ENCODE measurements around the gene RPL28. TPM values are rescaled to one million over a fixed set of nuclear protein-coding genes. Genes with fewer than 3 reads are reported as not detected.

The RPL28 gene
- total and polyA plus RNA-seq, 7 experiments from 2014 or later: 740 to 3,799 (median 2,729) TPM

DNA sequence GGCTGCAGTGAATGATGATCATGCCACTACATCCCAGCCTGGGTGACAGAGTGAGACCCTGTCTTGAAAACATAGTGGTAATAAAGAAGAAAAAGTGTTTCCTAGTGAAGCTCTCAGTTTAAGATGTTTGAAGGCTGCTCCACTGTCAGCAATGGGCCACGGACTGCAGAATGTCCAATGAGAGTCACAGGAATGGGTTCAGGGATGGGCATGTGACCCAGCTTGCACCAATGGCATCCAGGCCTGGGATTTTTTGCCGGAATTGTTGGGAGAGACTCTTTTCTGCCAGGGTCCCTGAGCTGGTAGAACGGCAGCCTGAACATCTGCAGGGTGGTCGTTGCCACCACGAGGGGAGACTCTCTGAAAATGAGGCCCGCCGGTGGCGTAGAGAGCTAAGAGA lies 51.1 kb downstream of the RPL28 start:
- no peak for ATAC-seq
- no peak overlapping the region for H3K27ac ChIP-seq (ENCODE audit: low read depth, low read length)
- POLR2A ChIA-PET: no interaction called here

DNA sequence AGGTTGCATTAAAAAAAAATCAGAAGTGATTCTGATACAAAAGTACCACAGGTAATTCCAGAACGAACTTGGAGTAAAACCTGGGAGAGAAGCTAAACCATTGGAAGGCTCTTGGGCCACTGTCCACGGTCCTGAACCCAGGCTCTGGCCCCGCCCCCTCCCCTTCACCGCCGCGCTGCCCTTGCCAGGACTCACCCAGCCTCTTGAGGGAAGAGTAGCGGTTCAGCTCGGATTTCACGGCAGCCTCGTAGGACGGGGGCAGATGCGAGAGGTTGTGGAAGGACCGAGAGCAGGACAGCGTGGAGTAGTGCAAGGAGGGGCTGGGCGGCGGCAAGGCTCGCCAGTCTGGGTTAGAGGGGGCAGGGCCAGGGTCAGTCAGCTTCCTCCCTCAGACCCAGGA lies 51.7 kb downstream of the RPL28 start:
- peaks cover 0 to 19% (median 0%) of the 10 kb centered on the region in 5 donors for H3K36me3 Mint-ChIP-seq
- peaks cover 9 to 22% (median 19%) of the 10 kb centered on the region in 7 donors for H3K4me1 Mint-ChIP-seq
- peaks cover 43 to 51% (median 45%) of the 10 kb centered on the region in 5 donors for H3K27me3 Mint-ChIP-seq
- peaks cover 7 to 23% of the 10 kb centered on the region in 2 donors for H3K4me1 ChIP-seq (ENCODE audit: control insufficient read depth in 2 of 2, insufficient read depth in 2 of 2, low read length in 2 of 2)
- no peak overlapping the region for H3K27ac Mint-ChIP-seq
- no peak overlapping the region for H3K27ac ChIP-seq (ENCODE audit: low read depth, low read length)
- intact Hi-C loops (cut with micrococcal nuclease): no loop called here
- DNase-seq (peak in 1 of 9 donors; percentile 48), ATAC-seq (peak; percentile 47)
- ChIA-PET POLR2A (no interaction called here), CTCF (interaction anchor here (0.6 kb wide), 1 partner anchor 24 kb away, joined by 3 read pairs; no protein-coding TSS in a partner anchor)
- H3K27me3 ChIP-seq (ENCODE audit: control insufficient read depth in 2 of 2, insufficient read depth in 2 of 2, low read length in 2 of 2): peaks cover 8 to 34% of the 10 kb centered on the region in 2 donors
- H3K9me3 ChIP-seq (ENCODE audit: control insufficient read depth in 2 of 3, low read length in 3 of 3): no peaks in the 10 kb centered on the region
- no peak overlapping the region for H3K4me3 Mint-ChIP-seq
- H3K36me3 ChIP-seq (ENCODE audit: control insufficient read depth in 2 of 3, insufficient read depth in 3 of 3, low read length in 3 of 3): no peaks in the 10 kb centered on the region
- H3K9me3 Mint-ChIP-seq: peaks cover 0 to 8% (median 0%) of the 10 kb centered on the region in 11 donors
- no peak overlapping the region for H3K4me3 ChIP-seq (ENCODE audit: low read length)

More for the DNA sequence above, 51.1 kb downstream of the RPL28 start:
- peak overlapping the region in 2 of 9 donors; percentile 5 to 23 for H3K27ac Mint-ChIP-seq
- H3K36me3 ChIP-seq (ENCODE audit: control insufficient read depth in 2 of 3, insufficient read depth in 3 of 3, low read length in 3 of 3): no peaks in the 10 kb centered on the region
- H3K27me3 ChIP-seq (ENCODE audit: control insufficient read depth in 2 of 2, insufficient read depth in 2 of 2, low read length in 2 of 2): peaks cover 8 to 34% of the 10 kb centered on the region in 2 donors
- intact Hi-C loops (cut with micrococcal nuclease): no loop called here
- H3K4me3 Mint-ChIP-seq: no peak overlapping the region
- H3K27me3 Mint-ChIP-seq: peaks cover 46 to 56% (median 48%) of the 10 kb centered on the region in 5 donors
- peaks cover 9 to 21% (median 19%) of the 10 kb centered on the region in 7 donors for H3K4me1 Mint-ChIP-seq
- DNase-seq: no peak
- CTCF ChIA-PET: interaction anchor here (0.6 kb wide), 1 partner anchor 25 kb away, joined by 3 read pairs; no protein-coding TSS in a partner anchor
- H3K36me3 Mint-ChIP-seq: peaks cover 0 to 19% (median 0%) of the 10 kb centered on the region in 5 donors
- peaks cover 7 to 18% of the 10 kb centered on the region in 2 donors for H3K4me1 ChIP-seq (ENCODE audit: control insufficient read depth in 2 of 2, insufficient read depth in 2 of 2, low read length in 2 of 2)
- H3K9me3 ChIP-seq (ENCODE audit: control insufficient read depth in 2 of 3, low read length in 3 of 3): no peaks in the 10 kb centered on the region
- peaks cover 0 to 8% (median 1%) of the 10 kb centered on the region in 11 donors for H3K9me3 Mint-ChIP-seq
- H3K4me3 ChIP-seq (ENCODE audit: low read length): no peak overlapping the region

GRCh38 chr19:55439052-55439451 lies 53.3 kb downstream of the RPL28 start:
- Histone ChIP-seq H3K27me3 (ENCODE audit: control insufficient read depth in 2 of 2, insufficient read depth in 2 of 2, low read length in 2 of 2) (peaks cover 8 to 32% of the 10 kb centered on the region in 2 donors), H3K9me3 (ENCODE audit: control insufficient read depth in 2 of 3, low read length in 3 of 3) (no peaks in the 10 kb centered on the region), H3K4me3 (ENCODE audit: low read length) (no peak overlapping the region), H3K36me3 (ENCODE audit: control insufficient read depth in 2 of 3, insufficient read depth in 3 of 3, low read length in 3 of 3) (no peaks in the 10 kb centered on the region), H3K4me1 (ENCODE audit: control insufficient read depth in 2 of 2, insufficient read depth in 2 of 2, low read length in 2 of 2) (peaks cover 7 to 23% of the 10 kb centered on the region in 2 donors), H3K27ac (ENCODE audit: low read depth, low read length) (no peak overlapping the region)
- Mint-ChIP-seq H3K9me3 (peaks cover 0 to 8% (median 0%) of the 10 kb centered on the region in 11 donors), H3K27ac (no peak overlapping the region), H3K4me1 (peaks cover 11 to 34% (median 27%) of the 10 kb centered on the region in 7 donors), H3K36me3 (peaks cover 0 to 19% (median 0%) of the 10 kb centered on the region in 5 donors), H3K4me3 (peak overlapping the region in 1 of 10 donors; percentile 44), H3K27me3 (peaks cover 47 to 60% (median 55%) of the 10 kb centered on the region in 5 donors)
- DNase-seq (no peak), ATAC-seq (no peak)
- CTCF ChIA-PET: interaction anchor here (0.7 kb wide), 1 partner anchor 19 kb away, joined by 3 read pairs; no protein-coding TSS in a partner anchor
- intact Hi-C loops (cut with micrococcal nuclease): no loop called here
- POLR2A ChIA-PET: interaction anchor here (1.1 kb wide), 1 partner anchor 14 kb away, joined by 3 read pairs; no protein-coding TSS in a partner anchor

DNA sequence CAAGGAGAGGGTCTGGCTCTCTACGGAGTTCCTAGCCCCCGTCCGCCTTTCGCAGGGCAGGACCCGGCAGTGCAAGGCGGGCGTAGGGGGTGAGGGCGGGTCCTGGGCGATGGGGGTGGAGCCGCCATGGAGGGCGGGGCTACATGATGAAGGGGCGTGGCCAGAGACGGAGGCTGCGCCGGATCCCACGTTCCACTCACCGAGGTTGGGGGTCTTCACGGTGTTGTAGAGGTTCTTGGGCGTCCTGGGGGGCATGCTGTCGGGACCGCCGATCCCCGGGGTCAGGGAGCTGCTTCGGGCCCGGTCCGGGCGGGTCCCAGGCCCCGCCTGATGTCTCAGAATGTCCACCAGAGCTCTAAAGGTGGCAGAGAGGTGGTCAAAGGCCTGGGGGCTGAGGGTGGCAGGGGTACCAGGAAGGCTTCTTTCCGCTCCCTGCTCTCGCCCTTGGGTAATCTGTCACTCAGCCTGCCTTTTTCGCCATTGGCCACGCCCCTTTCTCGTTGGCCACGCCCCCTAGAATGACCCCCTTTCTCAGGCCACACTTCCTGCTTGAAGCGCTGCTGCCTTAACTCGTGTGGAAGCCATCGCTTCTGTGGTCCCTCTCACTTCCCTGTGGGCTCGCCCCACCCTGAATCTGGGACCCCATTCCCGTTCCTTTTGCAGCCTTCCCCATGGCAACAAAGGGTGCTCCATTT lies 54.8 kb downstream of the RPL28 start:
- no peak overlapping the region for H3K4me3 ChIP-seq (ENCODE audit: low read length)
- DNase-seq (no peak), ATAC-seq (no peak)
- H3K4me1 Mint-ChIP-seq: peaks cover 11 to 35% (median 30%) of the 10 kb centered on the region in 7 donors
- H3K36me3 ChIP-seq (ENCODE audit: control insufficient read depth in 2 of 3, insufficient read depth in 3 of 3, low read length in 3 of 3): no peaks in the 10 kb centered on the region
- peaks cover 0 to 8% (median 1%) of the 10 kb centered on the region in 11 donors for H3K9me3 Mint-ChIP-seq
- ChIA-PET CTCF (no interaction called here), POLR2A (interaction anchor here (1.1 kb wide), 1 partner anchor 11 kb away, joined by 3 read pairs; no protein-coding TSS in a partner anchor)
- peaks cover 15 to 33% of the 10 kb centered on the region in 2 donors for H3K27me3 ChIP-seq (ENCODE audit: control insufficient read depth in 2 of 2, insufficient read depth in 2 of 2, low read length in 2 of 2)
- H3K4me3 Mint-ChIP-seq: peak overlapping the region; percentile 18 to 83 (median 58)
- H3K36me3 Mint-ChIP-seq: peaks cover 0 to 19% (median 0%) of the 10 kb centered on the region in 5 donors
- H3K4me1 ChIP-seq (ENCODE audit: control insufficient read depth in 2 of 2, insufficient read depth in 2 of 2, low read length in 2 of 2): peaks cover 7 to 23% of the 10 kb centered on the region in 2 donors
- no peak overlapping the region for H3K27ac ChIP-seq (ENCODE audit: low read depth, low read length)
- peak overlapping the region in 2 of 9 donors; percentile 30 to 65 for H3K27ac Mint-ChIP-seq
- no peaks in the 10 kb centered on the region for H3K9me3 ChIP-seq (ENCODE audit: control insufficient read depth in 2 of 3, low read length in 3 of 3)
- intact Hi-C loops (cut with micrococcal nuclease): loop anchor here in 1 of 2 donors (10.0 kb wide), 1 partner anchor 276 kb away; the partner anchor contains the start of gene DNAAF3
- H3K27me3 Mint-ChIP-seq: peaks cover 57 to 75% (median 67%) of the 10 kb centered on the region in 5 donors

GRCh38 chr19:55441319-55441691 lies 55.6 kb downstream of the RPL28 start:
- no peaks in the 10 kb centered on the region for H3K9me3 ChIP-seq (ENCODE audit: control insufficient read depth in 2 of 3, low read length in 3 of 3)
- peaks cover 15 to 33% of the 10 kb centered on the region in 2 donors for H3K27me3 ChIP-seq (ENCODE audit: control insufficient read depth in 2 of 2, insufficient read depth in 2 of 2, low read length in 2 of 2)
- intact Hi-C loops (cut with micrococcal nuclease): loop anchor here in 1 of 2 donors (10.0 kb wide), 1 partner anchor 277 kb away; the partner anchor contains the start of gene DNAAF3
- H3K36me3 ChIP-seq (ENCODE audit: control insufficient read depth in 2 of 3, insufficient read depth in 3 of 3, low read length in 3 of 3): no peaks in the 10 kb centered on the region
- POLR2A ChIA-PET: interaction anchor here (1.1 to 1.2 kb wide), 2 partner anchors 10 to 57 kb away, joined by 3 read pairs; partner anchors contain the start of gene TMEM238
- H3K27me3 Mint-ChIP-seq: peaks cover 62 to 79% (median 72%) of the 10 kb centered on the region in 5 donors
- no peak overlapping the region for H3K4me3 ChIP-seq (ENCODE audit: low read length)
- peaks cover 0 to 8% (median 1%) of the 10 kb centered on the region in 11 donors for H3K9me3 Mint-ChIP-seq
- DNase-seq (no peak), ATAC-seq (no peak)
- CTCF ChIA-PET: no interaction called here
- peaks cover 11 to 35% (median 30%) of the 10 kb centered on the region in 7 donors for H3K4me1 Mint-ChIP-seq
- H3K4me3 Mint-ChIP-seq: peak overlapping the region; percentile 7 to 83 (median 60)
- no peak overlapping the region for H3K27ac ChIP-seq (ENCODE audit: low read depth, low read length)
- peaks cover 0 to 19% (median 0%) of the 10 kb centered on the region in 5 donors for H3K36me3 Mint-ChIP-seq
- peak overlapping the region in 2 of 9 donors; percentile 30 to 65 for H3K27ac Mint-ChIP-seq
- peaks cover 7 to 23% of the 10 kb centered on the region in 2 donors for H3K4me1 ChIP-seq (ENCODE audit: control insufficient read depth in 2 of 2, insufficient read depth in 2 of 2, low read length in 2 of 2)

DNA sequence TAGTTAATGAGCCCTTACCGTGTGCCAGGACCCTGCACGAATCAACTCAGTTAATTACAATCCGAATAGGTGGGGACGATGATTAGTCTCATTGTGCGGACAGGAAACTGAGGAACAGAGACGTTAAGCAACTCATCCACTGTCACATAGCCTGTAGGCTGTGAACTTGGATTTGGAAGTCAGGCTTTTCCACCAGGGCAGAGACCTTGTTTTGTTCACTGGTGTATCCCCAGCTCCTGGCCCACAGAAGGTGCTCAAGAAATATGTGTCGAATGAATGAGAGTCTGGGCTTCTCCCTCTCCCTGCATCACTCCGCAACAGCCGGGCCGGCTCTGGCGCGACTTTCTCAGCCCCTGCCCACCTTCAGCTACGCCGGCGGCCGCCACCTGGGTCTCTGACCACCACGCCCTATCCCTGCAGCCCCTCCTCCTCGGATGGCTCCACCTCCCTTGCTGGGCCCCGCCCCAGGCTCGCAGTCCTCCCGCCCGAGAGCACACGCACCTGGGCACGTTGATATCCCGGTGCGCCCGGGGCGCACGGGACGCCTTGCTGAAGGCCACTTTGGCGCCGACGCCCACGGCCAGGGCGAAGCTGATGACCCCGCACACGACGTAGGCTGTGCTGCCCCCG lies 56.1 kb downstream of the RPL28 start:
- H3K36me3 ChIP-seq (ENCODE audit: control insufficient read depth in 2 of 3, insufficient read depth in 3 of 3, low read length in 3 of 3): no peaks in the 10 kb centered on the region
- no peaks in the 10 kb centered on the region for H3K9me3 ChIP-seq (ENCODE audit: control insufficient read depth in 2 of 3, low read length in 3 of 3)
- DNase-seq: no peak
- H3K27ac ChIP-seq (ENCODE audit: low read depth, low read length): no peak overlapping the region
- ChIA-PET CTCF (no interaction called here), POLR2A (interaction anchor here (1.1 to 1.2 kb wide), 2 partner anchors 10 to 58 kb away, joined by 3 read pairs; partner anchors contain the start of gene TMEM238)
- peaks cover 7 to 23% of the 10 kb centered on the region in 2 donors for H3K4me1 ChIP-seq (ENCODE audit: control insufficient read depth in 2 of 2, insufficient read depth in 2 of 2, low read length in 2 of 2)
- Mint-ChIP-seq H3K27me3 (peaks cover 58 to 75% (median 68%) of the 10 kb centered on the region in 5 donors), H3K4me3 (peak overlapping the region; percentile 7 to 83 (median 60)), H3K27ac (no peak overlapping the region), H3K4me1 (peaks cover 11 to 35% (median 27%) of the 10 kb centered on the region in 7 donors), H3K36me3 (peaks cover 0 to 19% (median 0%) of the 10 kb centered on the region in 5 donors), H3K9me3 (peaks cover 0 to 8% (median 1%) of the 10 kb centered on the region in 11 donors)
- intact Hi-C loops (cut with micrococcal nuclease): loop anchor here in 1 of 2 donors (10.0 kb wide), 1 partner anchor 277 kb away; the partner anchor contains the start of gene DNAAF3
- no peak for ATAC-seq
- peaks cover 15 to 33% of the 10 kb centered on the region in 2 donors for H3K27me3 ChIP-seq (ENCODE audit: control insufficient read depth in 2 of 2, insufficient read depth in 2 of 2, low read length in 2 of 2)
- no peak overlapping the region for H3K4me3 ChIP-seq (ENCODE audit: low read length)
